Measurements from ENCODE around the gene URB2.

URB2 gene

DNA sequence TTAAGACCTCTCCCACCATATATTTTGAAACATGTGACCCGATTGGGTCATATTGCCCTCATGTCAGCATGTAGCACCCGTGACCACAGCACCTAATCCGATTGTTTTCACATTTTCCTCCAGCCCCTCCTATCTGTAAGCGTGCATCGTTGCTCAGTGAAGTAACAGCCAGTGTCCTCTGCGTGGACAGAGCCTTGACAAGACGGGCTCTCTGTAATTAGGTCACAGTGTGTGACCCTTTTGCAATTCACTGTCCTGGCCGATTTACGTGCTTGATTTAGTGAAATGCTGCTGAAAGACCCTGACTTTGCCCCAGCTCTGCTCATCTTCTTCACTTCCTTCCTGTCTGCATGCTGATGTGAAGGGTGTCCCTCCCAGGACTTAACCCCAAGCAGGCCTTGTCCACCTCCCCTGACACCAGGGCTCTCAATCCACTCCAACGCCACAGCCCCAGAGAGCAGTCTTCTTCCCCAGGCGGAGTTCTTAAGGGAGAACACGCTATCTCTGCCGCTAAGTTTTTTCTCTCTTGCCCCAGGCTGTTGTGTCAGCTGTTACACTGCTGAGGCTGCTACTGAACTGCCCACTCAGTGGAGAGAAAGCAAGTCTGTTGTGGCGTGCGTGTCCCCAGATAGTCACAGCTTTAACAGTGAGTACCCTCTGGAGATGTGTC is 19.4 kb downstream of the URB2 start:
- DNase-seq (ENCODE audit: low read depth): no peak

- DNase-seq (ENCODE audit: low read depth): no peak
Measured at GRCh38 chr1:229648406-229648805, 22.4 kb downstream of the URB2 start.

DNA sequence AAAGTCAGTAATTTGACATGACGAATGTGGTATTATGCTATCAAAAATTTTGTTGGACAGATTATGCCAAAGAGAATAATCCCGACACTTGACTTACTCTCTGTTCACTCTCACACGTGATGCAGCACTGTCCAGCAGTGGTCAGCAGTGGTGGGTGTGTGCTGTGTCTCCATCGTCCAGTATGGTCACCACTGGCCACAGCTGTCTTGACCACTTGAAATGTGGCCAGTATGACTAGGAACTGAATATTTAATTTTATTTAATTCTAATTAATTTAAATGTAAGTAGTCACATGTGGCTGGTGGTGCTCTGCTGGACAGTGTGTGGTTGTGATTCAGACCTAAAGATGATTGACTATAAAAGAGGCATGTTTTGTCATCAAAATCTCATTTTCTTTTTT is 24.0 kb downstream of the URB2 start:
- DNase-seq (ENCODE audit: low read depth): no peak

- DNase-seq (ENCODE audit: low read depth): no peak
Measured at GRCh38 chr1:229651546-229651945, 25.5 kb downstream of the URB2 start.

GRCh38 chr1:229653420-229653819 is 27.4 kb downstream of the URB2 start:
- DNase-seq (ENCODE audit: low read depth): no peak

- no peak for DNase-seq (ENCODE audit: low read depth)
Measured at GRCh38 chr1:229655781-229656180, 29.7 kb downstream of the URB2 start.

DNA sequence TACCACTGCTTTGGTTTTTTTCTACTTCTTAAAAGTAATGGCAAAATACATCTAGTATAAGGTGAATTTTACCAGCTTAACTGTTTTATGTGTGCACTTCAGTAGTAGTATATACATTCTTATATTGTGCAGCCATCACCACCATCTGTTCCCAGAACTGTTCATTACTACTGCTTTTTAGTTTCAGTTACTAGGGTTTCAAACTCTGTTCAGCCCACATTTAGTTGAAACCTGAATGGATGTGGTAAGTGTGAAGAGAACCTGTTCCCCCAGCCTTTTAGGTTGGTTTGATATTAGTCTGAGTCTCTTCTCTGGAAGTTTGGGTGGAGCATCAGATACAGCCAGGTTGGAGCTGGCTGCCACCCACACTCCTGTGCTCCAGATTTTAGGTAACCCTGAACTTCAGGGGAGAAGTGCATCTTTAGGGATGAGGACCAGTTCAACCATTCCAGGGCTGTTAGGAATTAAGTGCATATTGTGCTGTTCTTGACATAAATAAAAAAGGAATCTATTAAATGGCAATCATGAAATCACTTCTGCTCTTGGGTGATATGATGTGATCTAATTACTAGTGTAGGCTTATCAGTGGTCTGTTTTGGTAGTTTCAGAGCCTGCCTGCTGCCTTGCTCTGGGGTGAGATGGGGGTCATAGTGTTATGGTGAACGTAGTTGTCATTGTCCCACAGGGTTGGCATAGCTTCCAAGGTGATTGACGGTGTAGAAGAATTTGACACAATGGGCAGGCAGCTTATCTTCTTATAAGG is 32.1 kb downstream of the URB2 start:
- no peak for DNase-seq (ENCODE audit: low read depth)

- DNase-seq (ENCODE audit: low read depth): peak; percentile 63
Measured at GRCh38 chr1:229661022-229661877, 35.2 kb downstream of the URB2 start.

- no peak for DNase-seq (ENCODE audit: low read depth)
Measured at GRCh38 chr1:229661897-229662296, 35.9 kb downstream of the URB2 start.

- peak; percentile 72 for DNase-seq (ENCODE audit: low read depth)
Measured at GRCh38 chr1:229664133-229664689, 38.2 kb downstream of the URB2 start.

GRCh38 chr1:229665912-229666558 is 40.0 kb downstream of the URB2 start:
- DNase-seq (ENCODE audit: low read depth): no peak

- DNase-seq (ENCODE audit: low read depth): no peak
Measured at GRCh38 chr1:229666585-229666984, 40.5 kb downstream of the URB2 start.

DNA sequence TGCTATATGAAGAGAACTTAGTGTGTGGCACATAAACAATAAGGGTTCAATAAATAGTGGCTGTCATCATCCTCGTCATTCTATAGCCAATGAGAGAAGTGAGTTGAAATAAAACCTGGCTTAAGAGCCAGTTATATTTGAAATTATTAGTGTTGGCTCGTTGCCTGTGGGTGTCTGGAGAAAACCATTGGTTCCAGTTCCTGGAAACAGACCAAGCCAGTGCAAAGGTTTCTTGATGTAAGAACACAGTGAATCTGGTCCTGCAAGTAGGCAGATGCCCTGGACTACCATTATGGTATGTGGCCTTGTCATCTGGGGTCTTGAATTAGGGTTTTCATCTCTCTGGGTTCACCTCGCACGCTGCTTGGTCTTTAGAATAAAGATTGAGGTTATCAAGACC is 43.3 kb downstream of the URB2 start:
- DNase-seq (ENCODE audit: low read depth): no peak

DNA sequence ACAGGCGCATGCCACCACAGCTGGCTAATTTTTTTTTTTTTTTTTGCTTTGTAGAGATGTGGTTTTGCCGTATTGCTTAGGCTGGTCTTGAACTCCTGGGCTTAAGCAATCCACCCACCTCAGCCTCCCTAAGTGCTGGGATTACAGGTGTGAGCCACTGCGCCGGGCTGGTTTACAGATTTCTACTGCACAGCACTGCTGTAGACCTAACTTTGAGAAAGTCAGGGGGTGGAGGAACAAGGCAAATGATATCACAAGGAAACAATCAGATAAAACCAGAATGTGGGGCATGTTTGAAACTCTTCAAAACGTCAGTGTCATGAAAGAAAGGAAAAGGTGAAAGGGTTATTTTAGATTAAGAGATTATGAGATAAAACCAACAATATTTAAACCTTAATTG is 45.3 kb downstream of the URB2 start:
- DNase-seq (ENCODE audit: low read depth): no peak

GRCh38 chr1:229672246-229672645 is 46.2 kb downstream of the URB2 start:
- DNase-seq (ENCODE audit: low read depth): no peak

DNA sequence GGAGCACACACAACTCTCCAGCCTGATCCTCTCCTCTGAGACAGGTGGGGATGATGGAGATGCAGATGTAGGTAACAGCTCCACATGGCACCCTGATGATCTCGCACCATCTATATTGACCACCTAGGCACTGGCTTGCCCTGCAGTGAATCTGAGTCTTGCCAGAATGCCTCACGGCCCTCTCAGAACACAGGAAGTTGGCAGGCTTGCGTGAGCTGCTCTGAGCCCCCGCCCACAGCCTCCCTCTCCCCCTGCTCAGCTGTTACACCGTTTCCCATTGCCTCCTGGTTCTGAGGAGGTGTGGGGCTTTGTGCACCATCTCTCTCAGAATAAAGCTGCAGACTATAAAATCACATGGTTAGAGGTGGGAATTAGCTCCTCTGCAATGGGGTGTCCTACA is 48.0 kb downstream of the URB2 start:
- no peak for DNase-seq (ENCODE audit: low read depth)

GRCh38 chr1:229675396-229675795 is 49.3 kb downstream of the URB2 start:
- no peak for DNase-seq (ENCODE audit: low read depth)

DNA sequence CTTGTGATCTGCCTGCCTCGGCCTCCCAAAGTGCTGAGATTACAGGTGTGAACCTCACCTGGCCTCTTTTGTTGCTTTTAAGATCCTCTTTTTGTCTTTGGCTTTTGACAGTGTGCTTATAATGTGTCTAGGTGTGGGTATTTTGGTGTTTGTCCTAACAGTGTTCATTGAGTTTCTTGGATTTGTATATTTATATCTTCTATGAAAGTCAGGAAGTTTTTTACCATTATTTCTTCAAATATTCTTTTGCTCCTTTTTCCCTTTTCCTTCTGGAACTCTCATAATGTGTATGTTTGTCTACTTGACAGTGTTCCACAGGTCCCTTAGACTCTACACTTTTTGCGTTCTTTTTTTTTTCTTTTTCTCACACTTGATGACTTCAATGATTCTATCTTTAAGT is 59.1 kb downstream of the URB2 start:
- no peak for DNase-seq (ENCODE audit: low read depth)

- DNase-seq (ENCODE audit: low read depth): no peak
Measured at GRCh38 chr1:229689273-229689672, 63.2 kb downstream of the URB2 start.

GRCh38 chr1:229689904-229690303 is 63.9 kb downstream of the URB2 start:
- DNase-seq (ENCODE audit: low read depth): no peak

GRCh38 chr1:229690662-229691061 is 64.6 kb downstream of the URB2 start:
- DNase-seq (ENCODE audit: low read depth): no peak

GRCh38 chr1:229691362-229691761 is 65.3 kb downstream of the URB2 start:
- no peak for DNase-seq (ENCODE audit: low read depth)
